ENCODE results near the gene CMIP. TPM values are rescaled to one million over a fixed set of nuclear protein-coding genes. Genes with fewer than 3 reads are reported as not detected.
A peak's percentile ranks its signal among the peaks of the same experiment; 100 is the strongest.

CMIP gene
- total RNA-seq, 6 experiments from 2014 or later: 12.2 to 23.0 (median 16.5) TPM

DNA sequence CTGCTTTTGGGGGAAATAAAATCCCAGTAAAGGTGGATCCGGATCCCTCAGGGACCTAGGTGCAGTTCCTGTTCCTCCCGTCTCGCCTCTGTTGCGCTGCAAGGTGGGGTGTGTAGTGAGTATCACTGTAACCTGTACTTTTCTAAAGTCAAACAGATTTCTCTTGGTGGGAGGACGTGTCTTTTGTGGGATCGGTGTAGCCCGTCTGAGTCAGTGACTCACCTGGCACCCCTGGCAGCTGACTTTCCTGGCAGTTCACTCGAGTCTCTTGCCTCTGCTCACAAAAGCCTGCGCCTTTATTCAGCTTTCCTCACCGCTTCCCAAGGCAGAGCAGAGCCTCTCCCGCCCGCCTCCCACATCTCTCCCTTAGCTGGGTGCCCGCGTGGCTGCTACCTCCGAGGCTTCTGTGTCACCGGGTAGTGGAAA lies 85.7 kb downstream of the CMIP start:
- DNase-seq: peak in 1 of 3 donors; percentile 28
- H3K36me3 ChIP-seq: no peaks in the 10 kb centered on the region
- WGBS (ENCODE audit: insufficient coverage, low coverage, low lambda C conversion rate, missing lambda C conversion rate): 97% methylated on average over 13 of the region's 16 CpGs
- H3K9me3 ChIP-seq: no peaks in the 10 kb centered on the region
- no peak overlapping the region for H3K4me3 ChIP-seq
- no peak for ATAC-seq
- H3K27me3 ChIP-seq: no peaks in the 10 kb centered on the region
- intact Hi-C loops (cut with DNase I): loop anchor here in 1 of 2 donors (10.0 kb wide), 1 partner anchor 76 kb away; no protein-coding TSS in a partner anchor
- no peak for TF ChIP-seq POLR2A (IDR thresholded peaks at IDR 0.05)
- TF ChIP-seq, protein P1, sequence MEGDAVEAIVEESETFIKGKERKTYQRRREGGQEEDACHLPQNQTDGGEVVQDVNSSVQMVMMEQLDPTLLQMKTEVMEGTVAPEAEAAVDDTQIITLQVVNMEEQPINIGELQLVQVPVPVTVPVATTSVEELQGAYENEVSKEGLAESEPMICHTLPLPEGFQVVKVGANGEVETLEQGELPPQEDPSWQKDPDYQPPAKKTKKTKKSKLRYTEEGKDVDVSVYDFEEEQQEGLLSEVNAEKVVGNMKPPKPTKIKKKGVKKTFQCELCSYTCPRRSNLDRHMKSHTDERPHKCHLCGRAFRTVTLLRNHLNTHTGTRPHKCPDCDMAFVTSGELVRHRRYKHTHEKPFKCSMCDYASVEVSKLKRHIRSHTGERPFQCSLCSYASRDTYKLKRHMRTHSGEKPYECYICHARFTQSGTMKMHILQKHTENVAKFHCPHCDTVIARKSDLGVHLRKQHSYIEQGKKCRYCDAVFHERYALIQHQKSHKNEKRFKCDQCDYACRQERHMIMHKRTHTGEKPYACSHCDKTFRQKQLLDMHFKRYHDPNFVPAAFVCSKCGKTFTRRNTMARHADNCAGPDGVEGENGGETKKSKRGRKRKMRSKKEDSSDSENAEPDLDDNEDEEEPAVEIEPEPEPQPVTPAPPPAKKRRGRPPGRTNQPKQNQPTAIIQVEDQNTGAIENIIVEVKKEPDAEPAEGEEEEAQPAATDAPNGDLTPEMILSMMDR (IDR thresholded peaks at IDR 0.05): no peak
- H3K27ac ChIP-seq: no peak overlapping the region
- H3K4me1 ChIP-seq: peaks cover 0 to 48% (median 21%) of the 10 kb centered on the region in 4 donors

DNA sequence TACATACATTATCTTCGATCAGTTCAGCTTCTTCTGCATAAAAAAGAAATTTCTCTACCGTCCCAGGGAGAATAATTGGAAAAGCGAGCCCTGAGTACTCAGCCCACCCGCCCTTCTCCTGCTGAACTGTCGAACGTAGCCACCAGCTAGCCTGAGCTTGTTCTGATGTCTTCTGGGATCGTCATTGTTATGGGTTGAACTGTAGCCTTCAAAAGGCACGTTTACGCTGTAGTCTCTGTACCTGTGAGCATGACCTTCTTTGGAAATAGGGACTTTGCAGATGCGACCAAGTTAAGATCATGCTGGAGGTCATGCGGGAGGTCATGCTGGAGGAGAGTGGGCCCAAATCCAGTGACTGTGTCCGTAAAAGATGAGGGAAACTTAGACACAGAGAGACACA lies 86.2 kb downstream of the CMIP start:
- TF ChIP-seq, protein P1 (IDR thresholded peaks at IDR 0.05): no peak
- no peak for TF ChIP-seq POLR2A (IDR thresholded peaks at IDR 0.05)
- Histone ChIP-seq H3K27me3 (no peaks in the 10 kb centered on the region), H3K4me3 (no peak overlapping the region), H3K4me1 (peaks cover 0 to 48% (median 22%) of the 10 kb centered on the region in 4 donors), H3K27ac (no peak overlapping the region), H3K36me3 (no peaks in the 10 kb centered on the region), H3K9me3 (no peaks in the 10 kb centered on the region)
- WGBS (ENCODE audit: insufficient coverage, low coverage, low lambda C conversion rate, missing lambda C conversion rate): 100% methylated on average over 6 of the region's 12 CpGs
- no peak for ATAC-seq
- intact Hi-C loops (cut with DNase I): loop anchor here in 1 of 2 donors (10.0 kb wide), 1 partner anchor 76 kb away; no protein-coding TSS in a partner anchor
- DNase-seq: no peak

DNA sequence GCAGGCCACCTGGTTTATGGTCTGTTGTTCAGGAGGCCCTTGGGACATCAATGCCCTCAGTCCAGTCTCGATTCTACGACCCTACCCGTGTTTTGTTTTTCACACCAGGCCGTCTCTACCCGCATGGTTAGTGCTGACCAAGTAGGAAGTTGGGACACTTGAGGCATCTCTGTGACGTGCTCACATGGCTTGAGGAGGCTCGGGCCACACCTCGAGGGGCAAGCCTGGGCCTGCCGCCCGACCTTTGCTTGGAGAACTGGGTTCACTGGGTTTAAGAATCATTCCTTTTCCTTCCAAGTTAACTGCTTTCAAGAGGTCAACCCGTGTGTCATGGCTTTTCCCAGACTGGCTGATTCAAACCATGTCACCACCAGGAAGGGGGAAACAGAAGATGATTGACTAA lies 86.8 kb downstream of the CMIP start:
- peaks cover 0 to 44% (median 20%) of the 10 kb centered on the region in 4 donors for H3K4me1 ChIP-seq
- WGBS (ENCODE audit: insufficient coverage, low coverage, low lambda C conversion rate, missing lambda C conversion rate): 78% methylated on average over 7 of the region's 11 CpGs
- no peak for ATAC-seq
- H3K36me3 ChIP-seq: no peaks in the 10 kb centered on the region
- no peaks in the 10 kb centered on the region for H3K27me3 ChIP-seq
- no peak overlapping the region for H3K27ac ChIP-seq
- intact Hi-C loops (cut with DNase I): loop anchor here in 1 of 2 donors (10.0 kb wide), 1 partner anchor 77 kb away; no protein-coding TSS in a partner anchor
- H3K4me3 ChIP-seq: no peak overlapping the region
- no peaks in the 10 kb centered on the region for H3K9me3 ChIP-seq
- DNase-seq: peak in 1 of 3 donors; percentile 40
- TF ChIP-seq, protein P1 (IDR thresholded peaks at IDR 0.05): no peak
- no peak for TF ChIP-seq POLR2A (IDR thresholded peaks at IDR 0.05)

DNA sequence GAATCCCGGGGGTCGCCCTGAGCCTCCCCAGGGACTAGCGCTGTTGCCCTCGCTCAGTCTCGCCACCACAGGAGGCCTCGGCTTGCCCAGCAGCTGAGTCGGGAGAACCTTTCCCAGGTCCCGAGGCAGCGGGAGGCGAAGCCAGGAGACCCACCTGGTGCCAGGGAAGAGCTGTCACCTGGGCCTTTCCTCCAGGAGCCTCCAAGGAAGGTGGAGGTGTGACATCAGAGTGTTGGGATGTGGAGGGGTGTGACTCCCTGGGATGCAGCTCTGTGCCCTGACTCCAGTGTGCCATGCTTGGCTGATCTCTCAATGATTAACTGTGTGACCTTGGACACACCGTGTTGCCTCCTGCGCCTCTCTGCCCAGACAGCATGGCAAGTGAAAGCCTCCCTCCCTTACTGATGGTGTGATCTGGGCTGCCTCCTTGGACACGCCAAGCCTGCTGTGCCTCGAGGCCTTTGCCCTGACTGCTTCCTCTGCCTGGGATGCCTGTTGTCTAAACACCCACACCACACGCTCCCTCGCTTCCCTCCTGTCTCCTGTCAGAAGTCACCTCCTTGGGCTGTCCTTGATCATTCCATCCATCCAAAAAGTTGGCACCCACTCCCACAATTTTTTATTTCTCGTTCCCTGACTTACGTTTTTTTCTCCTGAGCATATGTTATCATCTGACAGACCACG lies 88.0 kb downstream of the CMIP start:
- Histone ChIP-seq H3K27me3 (no peaks in the 10 kb centered on the region), H3K4me1 (peaks cover 0 to 36% (median 18%) of the 10 kb centered on the region in 4 donors), H3K9me3 (no peaks in the 10 kb centered on the region), H3K4me3 (no peak overlapping the region), H3K27ac (no peak overlapping the region), H3K36me3 (no peaks in the 10 kb centered on the region)
- peak; percentile 82 to 89 (median 86) for ATAC-seq
- TF ChIP-seq POLR2A (IDR thresholded peaks at IDR 0.05): no peak
- TF ChIP-seq, protein P1 (IDR thresholded peaks at IDR 0.05): no peak
- DNase-seq: peak; percentile 53 to 85 (median 77)
- intact Hi-C loops (cut with DNase I): loop anchor here in 1 of 2 donors (10.0 kb wide), 1 partner anchor 78 kb away; no protein-coding TSS in a partner anchor
- 68% methylated on average over 17 of the region's 19 CpGs for WGBS (ENCODE audit: insufficient coverage, low coverage, low lambda C conversion rate, missing lambda C conversion rate)

Data from right lobe of liver (tissue), 6 donors.